SHP77 (cell line): ENCODE measurements around the gene GAMT.
A peak's percentile ranks its signal among the peaks of the same experiment; 100 is the strongest.

Source experiments
- DNase-seq, 2 experiments: peaks; one replicate each; lab custom pipeline; 2025; lab: John Stamatoyannopoulos, UW

The GAMT gene

DNA sequence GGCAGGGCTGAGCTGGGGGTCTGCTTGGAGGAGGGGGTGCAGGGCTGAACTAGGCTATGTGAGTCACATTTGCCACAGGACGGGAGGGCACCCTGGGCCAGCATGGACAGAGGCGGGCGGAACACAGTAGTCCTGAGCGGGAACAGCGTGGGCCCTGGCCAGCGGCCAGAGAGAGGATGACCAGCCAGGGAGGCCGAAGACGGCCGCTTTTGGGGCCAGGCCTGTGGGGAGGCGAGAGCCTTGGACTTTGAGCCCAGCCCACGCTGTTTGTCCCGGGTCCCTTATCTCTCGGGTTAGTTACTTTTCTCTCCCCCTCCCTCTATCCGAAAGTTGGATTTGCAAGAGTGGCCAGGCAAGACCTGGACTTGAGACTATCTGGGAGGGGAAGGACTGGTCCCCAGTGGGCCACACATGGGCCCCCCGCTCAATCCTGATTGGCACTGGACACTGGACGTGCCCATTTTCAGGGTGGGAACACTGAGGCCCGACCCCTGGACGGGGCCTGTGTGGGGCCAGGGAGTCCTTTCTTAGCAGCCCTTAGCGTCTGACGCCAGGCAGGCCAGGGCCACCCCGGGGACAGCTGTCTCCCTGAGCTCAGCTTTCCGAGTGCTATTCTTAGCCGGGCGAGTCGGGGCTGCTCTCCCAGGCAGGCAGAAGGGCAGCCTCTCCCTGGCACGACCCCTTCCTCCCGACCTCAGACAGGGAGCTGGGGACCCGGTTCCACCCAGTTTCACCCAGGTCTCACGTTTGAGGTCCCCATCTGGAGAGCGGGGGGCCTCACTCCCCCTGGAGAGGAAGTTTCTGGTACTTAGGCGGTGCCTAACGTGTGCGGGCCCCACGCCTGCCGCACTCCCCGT, 833 bp downstream of the GAMT start:
- DNase-seq, result peak; percentile 65 to 73

GRCh38 chr19:1399745-1400144, 1.6 kb downstream of the GAMT start:
- DNase-seq, result no peak

- DNase-seq, result no peak
Observed at GRCh38 chr19:1399079-1399478, 2.3 kb downstream of the GAMT start.

- no peak for DNase-seq
Observed at GRCh38 chr19:1397838-1398237, 3.5 kb downstream of the GAMT start.

- no peak for DNase-seq
Observed at GRCh38 chr19:1396768-1397679, 4.3 kb downstream of the GAMT start.

- no peak for DNase-seq
Observed at GRCh38 chr19:1396019-1396767, 5.1 kb downstream of the GAMT start.

DNA sequence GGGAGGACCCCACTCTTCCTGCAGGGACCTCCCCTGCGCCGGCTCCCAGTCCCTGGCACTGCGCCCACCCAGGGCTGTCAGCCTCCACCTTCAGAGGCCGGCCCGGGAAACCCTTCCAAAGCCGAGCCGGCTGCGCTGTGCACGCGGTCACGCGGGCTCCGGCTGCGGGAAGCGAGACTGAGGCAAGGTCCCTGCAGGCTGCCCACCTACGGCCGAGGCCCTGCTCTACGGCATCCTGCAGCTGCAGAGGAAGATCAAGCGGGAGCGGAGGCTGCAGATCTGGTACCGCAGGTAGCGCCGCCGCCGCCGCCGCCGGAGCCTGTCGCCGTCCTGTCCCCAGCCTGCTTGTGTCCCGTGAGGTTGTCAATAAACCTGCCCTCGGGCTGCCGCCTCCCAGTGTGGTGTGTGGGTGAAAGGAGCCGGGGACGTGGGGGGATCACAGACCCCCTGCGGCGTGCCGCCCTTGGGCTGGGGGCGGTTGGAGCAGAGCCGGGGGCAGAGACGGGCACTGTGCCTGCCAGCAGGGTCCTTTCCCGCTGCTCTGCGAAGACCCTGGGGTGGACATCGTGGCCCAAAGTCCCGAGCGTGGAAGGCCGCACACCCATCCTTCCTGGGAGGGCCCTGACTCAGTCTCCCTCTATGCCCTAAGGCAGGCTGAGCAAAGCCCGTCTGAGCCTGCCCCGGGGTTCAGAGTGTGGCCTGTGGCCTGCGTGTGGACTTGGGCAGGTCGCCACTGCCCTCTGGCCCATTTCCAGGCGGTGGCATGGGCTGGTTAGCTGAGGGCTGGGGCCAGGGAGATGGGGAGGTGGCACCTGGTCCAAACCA, 5.9 kb downstream of the GAMT start:
- no peak for DNase-seq

GRCh38 chr19:1394252-1395193, 6.8 kb downstream of the GAMT start:
- DNase-seq, result no peak

DNA sequence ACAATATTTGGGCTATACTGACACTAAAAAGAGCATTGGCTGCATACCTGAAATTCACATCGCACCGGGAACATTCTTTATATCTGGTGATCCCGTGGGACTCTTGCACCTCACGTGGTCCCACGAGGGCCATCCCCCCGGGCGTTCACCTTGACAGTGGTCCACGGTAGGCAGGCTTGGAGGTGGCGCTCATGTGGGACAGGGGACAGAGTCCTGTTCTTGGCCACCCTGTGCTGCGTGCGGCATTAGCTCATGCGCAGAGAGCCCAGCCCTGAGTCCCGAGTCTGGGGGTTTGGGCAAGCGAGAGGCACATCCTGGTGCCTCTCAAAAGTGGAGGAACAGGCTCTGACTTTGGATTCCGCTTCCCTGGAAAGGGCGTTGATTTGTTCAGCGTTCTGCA, 7.5 kb downstream of the GAMT start:
- no peak for DNase-seq

GRCh38 chr19:1392939-1393530, 8.3 kb downstream of the GAMT start:
- no peak for DNase-seq

DNA sequence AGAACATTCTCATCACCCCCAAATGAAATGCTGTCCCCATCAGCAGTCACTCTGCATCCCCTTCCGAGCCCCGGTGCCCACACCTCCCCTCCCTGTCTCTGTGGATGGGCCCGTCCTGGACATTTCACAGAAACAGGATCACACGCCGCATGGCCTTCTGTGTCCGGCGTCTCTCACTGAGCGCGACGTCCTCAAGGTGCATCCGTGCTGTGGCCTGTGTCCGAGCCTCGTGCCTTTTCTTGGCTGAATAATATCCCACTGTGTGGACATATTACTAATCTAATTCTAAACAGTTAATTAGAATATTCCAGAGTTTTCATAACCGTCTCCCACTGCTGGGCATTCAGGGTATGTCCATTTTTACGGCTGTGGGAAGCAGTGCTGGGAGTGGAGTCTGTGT, 8.9 kb downstream of the GAMT start:
- DNase-seq, result no peak

DNA sequence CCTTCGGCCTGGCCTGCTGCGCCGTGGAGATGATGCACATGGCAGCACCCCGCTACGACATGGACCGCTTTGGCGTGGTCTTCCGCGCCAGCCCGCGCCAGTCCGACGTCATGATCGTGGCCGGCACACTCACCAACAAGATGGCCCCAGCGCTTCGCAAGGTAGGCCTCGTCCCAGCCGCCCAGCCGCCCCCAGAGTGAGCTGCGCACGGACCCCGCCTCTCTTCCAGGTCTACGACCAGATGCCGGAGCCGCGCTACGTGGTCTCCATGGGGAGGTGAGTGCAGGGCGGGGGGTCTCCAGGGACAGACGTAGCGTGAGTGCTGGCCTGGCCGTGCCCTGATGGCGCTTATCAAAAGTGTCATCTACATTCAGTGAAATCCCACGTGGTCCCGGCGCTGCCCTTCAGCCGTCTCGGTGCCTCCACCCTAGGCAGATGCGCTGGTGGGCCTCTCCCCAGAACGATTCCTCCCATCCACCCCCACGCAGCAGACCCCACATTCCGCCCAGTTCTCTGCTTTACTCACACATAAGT, 10.4 kb downstream of the GAMT start:
- no peak for DNase-seq

DNA sequence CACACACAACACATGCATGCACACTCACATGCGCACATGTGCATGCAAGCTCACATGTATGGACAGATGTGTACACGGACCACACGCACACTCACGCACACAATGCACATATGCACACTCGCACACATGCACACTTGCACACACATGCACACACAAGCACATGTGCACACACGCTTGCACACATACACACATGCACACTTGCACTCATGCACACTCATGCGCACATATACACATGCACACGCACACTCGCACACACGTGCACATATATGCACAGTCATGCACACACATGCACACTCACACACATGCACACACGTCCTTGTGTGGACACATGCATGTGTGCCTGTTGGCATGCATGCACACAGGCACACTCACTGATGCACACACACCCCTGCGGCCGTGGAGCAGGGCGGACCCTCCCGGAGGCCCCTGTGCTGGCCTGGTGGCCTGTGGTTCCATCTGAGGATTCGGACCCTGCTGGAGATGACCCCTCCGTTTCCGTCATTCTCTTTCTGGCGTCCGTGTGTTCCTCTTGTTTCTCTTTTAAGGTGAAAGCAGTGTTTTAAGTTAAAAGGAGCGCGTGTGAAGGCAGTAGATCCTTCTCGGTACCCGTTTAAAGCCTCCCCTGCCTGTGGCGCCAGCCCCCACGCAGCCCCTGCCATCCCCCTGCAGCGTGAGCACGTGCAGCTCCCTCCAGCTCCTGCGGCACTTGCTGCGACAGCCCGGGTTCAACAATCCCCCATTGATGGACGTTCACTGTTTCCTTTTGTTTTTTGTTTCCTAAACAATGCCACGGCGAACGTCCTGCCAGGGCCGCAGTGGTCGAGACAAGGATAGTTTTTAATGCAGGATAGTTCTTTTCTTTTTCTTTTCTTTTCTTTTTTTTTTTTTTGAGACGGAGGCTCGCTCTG, 12.1 kb downstream of the GAMT start:
- no peak for DNase-seq

DNA sequence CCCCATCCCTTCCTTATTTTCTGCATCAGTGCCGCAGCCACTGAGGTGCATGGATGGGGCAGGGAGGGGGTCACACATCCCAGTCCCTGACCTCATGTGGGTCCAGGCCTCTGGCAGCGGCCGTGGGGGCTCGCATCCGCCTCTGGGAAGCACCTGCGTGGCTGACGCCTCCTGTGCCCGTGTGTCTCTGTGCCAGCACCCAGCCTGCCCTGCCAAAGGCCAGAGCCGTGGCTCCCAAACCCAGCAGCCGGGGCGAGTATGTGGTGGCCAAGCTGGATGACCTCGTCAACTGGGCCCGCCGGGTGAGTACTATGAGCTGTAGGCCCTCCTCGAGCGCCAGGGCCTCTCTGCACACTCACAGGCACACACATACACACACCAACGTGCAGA, 12.7 kb downstream of the GAMT start:
- no peak for DNase-seq

GRCh38 chr19:1387684-1388636, 13.4 kb downstream of the GAMT start:
- DNase-seq, result no peak

DNA sequence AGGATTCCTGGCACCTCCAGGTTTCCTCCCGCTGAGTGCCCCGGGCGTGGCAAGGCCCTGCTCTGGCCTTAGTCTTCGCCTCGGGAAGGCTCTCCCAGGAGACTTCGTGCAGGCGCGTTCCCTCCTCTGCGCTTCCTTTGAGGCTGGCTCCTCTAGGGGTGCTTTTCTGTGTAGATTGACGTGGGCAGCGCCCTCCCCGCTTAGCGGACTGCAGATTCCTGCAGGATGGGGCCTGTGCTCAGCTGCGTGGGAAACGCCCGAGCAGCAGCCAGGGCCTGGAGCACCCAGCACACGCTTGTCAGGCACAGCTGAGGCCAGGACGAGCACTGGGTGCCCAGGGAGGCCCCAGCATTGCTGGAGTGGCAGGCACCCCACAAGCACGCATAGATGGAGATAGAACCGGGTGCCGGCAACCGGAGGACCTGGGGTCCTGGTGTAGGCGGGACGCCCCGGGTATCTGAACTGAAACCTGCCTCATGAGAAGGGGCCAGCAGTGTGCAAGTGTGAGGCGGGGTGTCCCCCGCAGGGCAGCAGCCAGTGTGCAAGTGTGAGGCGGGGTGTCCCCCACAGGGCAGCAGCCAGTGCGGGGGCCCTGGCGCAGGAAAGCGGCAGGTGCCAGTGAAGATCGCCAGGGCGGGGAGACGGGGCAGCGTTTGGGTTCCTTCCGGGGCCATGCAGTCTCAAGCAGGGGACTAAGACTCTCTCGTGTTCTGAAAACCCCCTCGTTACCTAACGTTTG, 14.2 kb downstream of the GAMT start:
- no peak for DNase-seq

DNA sequence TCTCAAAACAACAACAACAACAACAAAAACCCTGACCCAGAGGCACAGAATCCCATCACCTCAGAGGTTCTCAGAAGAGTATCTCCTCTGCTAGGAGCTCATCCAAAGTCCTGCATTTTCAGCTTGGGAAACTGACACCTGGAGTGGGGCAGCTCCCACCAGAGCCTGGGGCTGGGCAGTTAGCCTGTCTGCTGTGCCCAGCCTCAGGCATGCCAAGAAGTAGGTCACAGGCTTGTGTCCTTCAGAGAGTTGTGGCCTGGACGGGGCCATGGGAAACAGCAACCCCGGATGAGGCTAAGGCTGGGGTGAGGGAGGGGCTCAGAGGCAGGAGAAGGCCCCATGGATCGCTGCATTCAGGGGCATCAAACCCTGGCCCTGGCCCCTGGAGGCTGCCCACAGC, 15.5 kb downstream of the GAMT start:
- DNase-seq, result no peak
